Choroid plexus epithelial cell (primary cell): ENCODE results near the gene HPS6.

Experiments used
- DNase-seq: peaks from one replicate; pipeline ENCODE4 v3.0.0-alpha.2; 2010; ENCODE audit warnings: low read depth
- H3K4me3 ChIP-seq: 2 replicates; pipeline ENCODE4 v1.5.1; 2011; ENCODE audit warnings: low read depth, mild to moderate bottlenecking, control low read depth, low read length, moderate library complexity
- TF ChIP-seq, protein P1 (sequence below): conservative IDR thresholded peaks from 2 replicates; pipeline ENCODE4 v1.5.1; 2011; ENCODE audit warnings: low read depth, mild to moderate bottlenecking, control low read depth, inconsistent platforms, low read length, moderate library complexity

HPS6 gene

DNA sequence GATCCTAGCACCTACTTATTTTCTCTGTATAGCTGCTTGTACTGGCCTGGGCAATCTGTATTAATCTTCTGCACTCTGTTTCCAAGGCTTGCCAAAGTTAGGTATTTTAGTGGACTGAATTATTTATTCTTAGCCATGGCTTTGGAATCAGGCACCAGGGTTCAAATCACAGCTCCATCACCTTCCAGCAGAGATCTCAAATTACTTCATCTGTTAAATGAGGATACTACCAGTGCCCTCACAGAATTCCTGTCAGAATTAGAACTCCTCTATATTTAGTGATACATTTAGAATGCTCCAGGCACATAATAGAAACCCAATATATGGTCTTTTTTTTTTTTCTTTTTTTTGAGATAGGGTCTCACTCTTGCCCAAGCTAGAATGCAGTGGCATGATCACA is 26.7 kb upstream of the HPS6 start:
- TF ChIP-seq, protein P1, sequence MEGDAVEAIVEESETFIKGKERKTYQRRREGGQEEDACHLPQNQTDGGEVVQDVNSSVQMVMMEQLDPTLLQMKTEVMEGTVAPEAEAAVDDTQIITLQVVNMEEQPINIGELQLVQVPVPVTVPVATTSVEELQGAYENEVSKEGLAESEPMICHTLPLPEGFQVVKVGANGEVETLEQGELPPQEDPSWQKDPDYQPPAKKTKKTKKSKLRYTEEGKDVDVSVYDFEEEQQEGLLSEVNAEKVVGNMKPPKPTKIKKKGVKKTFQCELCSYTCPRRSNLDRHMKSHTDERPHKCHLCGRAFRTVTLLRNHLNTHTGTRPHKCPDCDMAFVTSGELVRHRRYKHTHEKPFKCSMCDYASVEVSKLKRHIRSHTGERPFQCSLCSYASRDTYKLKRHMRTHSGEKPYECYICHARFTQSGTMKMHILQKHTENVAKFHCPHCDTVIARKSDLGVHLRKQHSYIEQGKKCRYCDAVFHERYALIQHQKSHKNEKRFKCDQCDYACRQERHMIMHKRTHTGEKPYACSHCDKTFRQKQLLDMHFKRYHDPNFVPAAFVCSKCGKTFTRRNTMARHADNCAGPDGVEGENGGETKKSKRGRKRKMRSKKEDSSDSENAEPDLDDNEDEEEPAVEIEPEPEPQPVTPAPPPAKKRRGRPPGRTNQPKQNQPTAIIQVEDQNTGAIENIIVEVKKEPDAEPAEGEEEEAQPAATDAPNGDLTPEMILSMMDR: no peak
- no peak overlapping the region for H3K4me3 ChIP-seq
- no peak for DNase-seq

DNA sequence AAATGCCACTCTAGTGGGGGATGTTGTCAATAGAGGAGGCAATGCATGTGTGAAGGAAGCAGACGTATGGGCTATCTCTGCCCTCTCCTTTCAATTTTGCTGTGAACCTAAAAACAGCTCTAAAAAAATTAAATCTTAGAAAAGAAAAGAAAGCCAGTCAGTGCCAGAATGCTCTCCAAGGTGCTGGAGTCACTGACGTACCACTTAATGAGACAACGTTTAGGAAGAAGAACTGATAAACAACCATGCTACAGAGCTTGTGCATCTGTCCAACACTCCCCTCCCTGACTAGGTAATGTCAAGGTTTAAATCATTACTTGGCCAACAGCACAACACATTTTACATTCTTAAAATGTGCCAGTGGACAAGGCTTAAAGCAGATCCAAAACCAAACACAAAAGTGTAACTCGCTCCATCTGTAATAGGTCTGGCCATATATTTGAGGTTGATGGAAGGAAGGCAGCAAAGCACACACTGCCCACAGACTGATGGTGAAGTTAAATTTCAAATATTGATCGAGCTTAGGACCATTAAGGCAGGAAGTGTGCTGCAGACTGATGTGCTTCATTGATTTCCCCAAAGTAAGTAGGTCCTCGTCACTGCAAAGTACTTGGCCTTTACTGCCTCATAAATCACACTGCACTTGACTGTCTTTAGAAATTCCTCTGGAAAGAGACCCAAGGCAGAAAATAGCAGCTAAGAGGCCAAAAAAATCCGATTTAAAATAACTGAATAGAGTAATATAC is 24.7 kb upstream of the HPS6 start:
- TF ChIP-seq, protein P1: no peak
- peak; percentile 36 for DNase-seq
- H3K4me3 ChIP-seq: no peak overlapping the region

DNA sequence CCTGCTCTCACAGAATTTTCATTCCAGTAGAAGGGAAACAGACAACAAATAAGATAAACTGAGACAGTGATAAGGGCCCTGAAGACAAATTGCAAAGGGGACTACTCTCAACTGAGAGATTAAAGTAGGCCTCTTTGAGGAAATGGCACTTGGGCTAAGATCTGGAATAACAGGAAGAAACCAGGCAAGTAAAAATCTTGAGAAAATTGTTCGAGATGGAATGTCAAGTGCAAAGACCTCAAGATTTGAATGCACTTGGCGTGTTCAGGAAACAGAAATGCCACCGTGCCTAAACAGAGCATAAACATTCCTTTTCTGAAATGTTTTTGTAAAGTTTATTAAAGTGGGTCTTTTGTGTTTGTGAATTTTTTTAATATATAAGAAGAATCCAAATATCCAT is 19.9 kb upstream of the HPS6 start:
- no peak overlapping the region for H3K4me3 ChIP-seq
- no peak for DNase-seq
- TF ChIP-seq, protein P1: no peak

DNA sequence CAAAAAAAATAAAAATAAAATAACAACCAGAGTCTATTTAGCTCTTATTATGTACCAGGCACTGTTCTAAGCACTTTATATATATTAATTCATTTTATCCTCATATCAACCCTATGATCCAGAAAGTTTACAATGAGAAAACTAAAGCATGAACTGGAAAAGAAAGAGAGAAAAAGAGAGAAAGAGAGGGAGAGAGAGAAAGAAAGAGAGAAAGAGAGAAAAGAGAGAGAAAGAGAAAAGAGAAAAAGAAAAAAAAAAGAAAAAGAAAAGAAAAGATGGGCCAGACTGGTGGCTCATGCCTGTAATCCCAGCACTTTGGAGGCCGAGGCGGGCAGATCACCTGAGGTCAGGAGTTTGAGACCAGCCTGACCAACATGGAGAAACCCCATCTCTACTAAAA is 19.1 kb upstream of the HPS6 start:
- no peak for DNase-seq
- no peak overlapping the region for H3K4me3 ChIP-seq
- TF ChIP-seq, protein P1: no peak

DNA sequence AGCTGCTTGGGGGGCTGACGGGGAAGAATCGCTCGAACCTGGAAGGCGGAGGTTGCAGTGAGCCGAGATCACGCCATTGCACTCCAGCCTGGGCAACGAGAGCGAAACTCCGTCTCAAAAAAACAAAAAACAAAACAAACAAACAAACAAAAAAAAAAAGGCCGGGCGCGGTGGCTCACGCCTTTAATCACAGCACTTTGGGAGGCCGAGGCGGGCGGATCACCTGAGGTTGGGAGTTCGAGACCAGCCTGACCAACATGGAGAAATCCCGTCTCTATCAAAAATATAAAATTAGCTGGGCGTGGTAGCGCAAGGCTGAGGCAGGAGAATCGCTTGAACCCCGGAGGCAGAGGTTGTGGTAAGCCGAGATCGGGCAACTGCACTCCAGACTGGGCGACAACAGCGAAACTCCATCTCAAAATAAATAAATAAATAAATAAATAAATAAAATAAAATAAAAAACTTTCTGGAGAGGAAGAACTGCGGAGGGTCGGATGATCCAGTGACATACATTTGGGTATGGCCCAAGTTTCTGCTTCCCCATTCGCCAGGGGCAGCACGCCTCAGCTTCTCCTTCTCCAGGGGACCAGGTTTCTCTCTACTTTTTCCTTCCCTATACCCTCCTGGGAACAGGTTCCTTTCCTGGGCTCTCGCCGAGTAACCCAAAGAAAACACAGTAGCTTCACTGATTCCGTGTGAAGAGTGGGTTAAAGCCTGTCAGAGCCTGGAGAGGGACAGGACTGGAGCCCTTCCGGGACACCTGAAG is 10.1 kb upstream of the HPS6 start:
- H3K4me3 ChIP-seq: peak overlapping the region; percentile 95
- DNase-seq: peak; percentile 41

DNA sequence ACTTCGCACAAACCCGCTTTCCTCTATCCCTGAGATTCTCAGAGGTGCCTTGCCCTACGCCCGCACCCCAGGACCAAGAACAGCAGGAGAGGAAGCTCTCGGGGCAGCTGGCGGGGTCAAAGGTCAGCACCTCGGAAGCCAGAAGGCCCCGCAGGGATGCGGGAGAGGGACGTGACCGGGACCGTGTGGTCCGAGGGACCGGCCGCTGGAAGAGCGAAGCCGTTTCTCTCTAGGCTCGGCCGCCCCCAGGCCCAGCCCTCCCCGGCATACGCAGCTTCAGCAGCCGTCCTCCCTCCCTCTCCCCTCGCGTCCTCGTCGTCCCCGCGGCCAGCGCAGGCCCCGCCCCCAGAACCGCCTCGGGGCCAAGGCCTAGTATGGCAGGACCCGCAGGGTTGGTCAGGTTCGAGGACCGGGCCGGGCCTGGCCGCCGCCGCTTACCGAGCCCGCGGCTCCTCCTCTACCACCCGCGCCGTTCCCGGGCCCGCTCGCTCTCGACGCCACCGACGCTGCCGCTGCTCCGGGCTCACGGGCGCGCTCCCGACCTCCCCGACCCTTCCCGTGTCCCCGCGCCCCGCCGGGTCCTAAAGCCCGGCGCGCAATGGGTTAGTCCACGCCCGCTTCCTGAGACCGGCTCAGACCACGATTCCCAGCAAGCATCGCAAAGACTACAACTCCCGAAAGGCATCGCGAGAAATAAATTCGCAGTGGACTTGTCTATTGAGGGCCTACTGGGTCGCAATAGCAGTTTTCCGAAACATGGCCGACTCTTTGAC is 9.3 kb upstream of the HPS6 start, which contains the start of gene ARMH3:
ARMH3 (minus strand) TSS at position 527 of the 773 bp plus-strand sequence. CDS start 16,059 bp downstream, outside the sequence.
- peak within 1 kb of the TSS; percentile 95 for H3K4me3 ChIP-seq
- TF ChIP-seq, protein P1: no peak
- DNase-seq: peak; percentile 99

DNA sequence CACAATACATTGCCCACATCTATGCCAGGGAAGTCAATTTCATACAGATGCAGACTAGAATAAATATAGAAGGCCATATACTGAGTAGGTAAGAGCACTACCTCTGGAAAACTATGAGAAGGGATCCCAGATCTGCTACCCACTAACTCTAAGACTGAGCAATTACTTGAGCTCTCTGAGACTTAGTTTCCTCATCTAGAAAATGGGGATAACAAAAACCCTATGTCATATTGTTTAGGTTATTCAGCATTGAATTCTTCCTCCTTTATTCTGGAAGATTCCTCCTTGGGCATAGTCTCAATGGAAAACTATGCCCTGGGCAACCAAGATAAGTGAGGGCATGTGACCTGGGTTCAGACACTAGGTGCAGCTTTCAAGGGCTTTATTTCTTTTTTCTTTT is 5.2 kb upstream of the HPS6 start:
- H3K4me3 ChIP-seq: no peak overlapping the region
- TF ChIP-seq, protein P1: no peak
- DNase-seq: no peak
